Cardiac muscle cell (in vitro differentiated cells and primary cell): ENCODE data around the gene CCL4L2. TPM values are rescaled to one million over a fixed set of nuclear protein-coding genes. Genes with fewer than 3 reads are reported as not detected.
"Not testable (repeated sequence)": the region's sequence is repeated elsewhere in the genome, so short reads cannot be mapped to it uniquely, and the experiment has no call there.

Source experiments
- DNase-seq, 2 donors: peaks; one replicate each; pipeline versions ENCODE4 v3.0.0 to v3.0.0-alpha.2; 2010 to 2017; ENCODE audit warnings: low read depth in 1 of 2, low spot score in 1 of 2
- H3K27ac ChIP-seq: fragments of 200-600 bp; sonication (generic); 2 replicates; pipeline ENCODE4 v1.5.1; 2016
- H3K27me3 ChIP-seq: fragments of 200-600 bp; sonication (generic); 2 replicates; pipeline ENCODE4 v1.6.0; 2016; ENCODE audit warnings: control low read depth
- H3K36me3 ChIP-seq: fragments of 200-600 bp; sonication (generic); 2 replicates; pipeline ENCODE4 v1.5.1; 2016; ENCODE audit warnings: control low read depth
- H3K4me1 ChIP-seq: fragments of 200-600 bp; sonication (generic); 2 replicates; pipeline ENCODE4 v1.8.1; 2017; ENCODE audit warnings: low read depth, mild to moderate bottlenecking, mixed run types
- H3K4me3 ChIP-seq: fragments of 200-600 bp; sonication (generic); 2 replicates; pipeline ENCODE4 v1.5.1; 2016; ENCODE audit warnings: mild to moderate bottlenecking
- H3K9me3 ChIP-seq: fragments of 200-600 bp; sonication (generic); 2 replicates; pipeline ENCODE4 v1.5.1; 2017; ENCODE audit warnings: low read depth, mild to moderate bottlenecking, control low read depth
- CTCF ChIP-seq: IDR thresholded peaks from 2 replicates; pipeline ENCODE4 v1.5.1; 2012; ENCODE audit warnings: low read depth, mild to moderate bottlenecking, low read length
- polyA plus RNA-seq: library from polyadenylated mRNA; unstranded; fragments of >200 nt; fragmentation: Nextera tagmentation; extraction: Ambion mirVana; gene quantifications from 2 replicates; pipeline ENCODE4 v1.2.1, GENCODE V29; 2016
- total RNA-seq: library from RNA; depleted of rRNA; stranded (reverse); fragments of >200 nt; gene quantifications from 2 replicates; pipeline ENCODE4 v1.2.3, GENCODE V29; 2016

The CCL4L2 gene
- total and polyA plus RNA-seq, 2 experiments from 2014 or later, result 0.21 TPM; not detected in 1

DNA sequence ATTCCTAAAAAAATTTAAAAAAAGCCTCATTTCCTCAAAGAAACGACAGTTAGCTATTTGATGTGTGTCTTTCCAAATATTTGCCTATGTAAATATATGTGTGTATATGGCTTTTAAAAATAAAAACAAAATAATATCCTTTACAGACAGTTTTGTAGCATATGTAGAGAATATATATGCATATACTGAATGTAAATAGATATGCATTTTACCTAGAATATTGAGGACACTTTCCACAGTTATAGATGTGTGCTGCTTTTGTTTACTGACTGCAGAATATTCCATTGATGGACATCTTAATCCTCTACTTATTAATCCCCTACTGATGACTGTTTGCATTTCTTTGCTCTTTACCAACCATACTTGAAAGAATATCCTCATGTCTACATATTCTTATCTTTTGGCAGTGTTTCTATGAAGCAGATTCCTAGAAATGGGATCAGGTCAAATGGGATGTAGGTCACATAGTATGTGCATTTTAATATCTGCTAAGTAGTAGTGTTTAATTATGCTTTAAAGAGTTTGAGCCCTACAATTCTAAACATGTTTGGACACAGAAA, 17.6 kb upstream of the CCL4L2 start:
- H3K27ac ChIP-seq, result no peak overlapping the region
- no peak for TF ChIP-seq CTCF
- H3K4me3 ChIP-seq, result no peak overlapping the region
- H3K27me3 ChIP-seq, result peaks cover 14% of the 10 kb centered on the region
- no peak for DNase-seq
- no peaks in the 10 kb centered on the region for H3K36me3 ChIP-seq
- no peaks in the 10 kb centered on the region for H3K4me1 ChIP-seq
- no peaks in the 10 kb centered on the region for H3K9me3 ChIP-seq

- not testable (repeated sequence) for H3K9me3 ChIP-seq, H3K27ac ChIP-seq, H3K4me1 ChIP-seq, H3K36me3 ChIP-seq, H3K4me3 ChIP-seq, DNase-seq
- H3K27me3 ChIP-seq, result peaks cover 12% of the 10 kb centered on the region
These were observed 16.6 kb upstream of the CCL4L2 start for GRCh38 chr17:36194147-36194831.

DNA sequence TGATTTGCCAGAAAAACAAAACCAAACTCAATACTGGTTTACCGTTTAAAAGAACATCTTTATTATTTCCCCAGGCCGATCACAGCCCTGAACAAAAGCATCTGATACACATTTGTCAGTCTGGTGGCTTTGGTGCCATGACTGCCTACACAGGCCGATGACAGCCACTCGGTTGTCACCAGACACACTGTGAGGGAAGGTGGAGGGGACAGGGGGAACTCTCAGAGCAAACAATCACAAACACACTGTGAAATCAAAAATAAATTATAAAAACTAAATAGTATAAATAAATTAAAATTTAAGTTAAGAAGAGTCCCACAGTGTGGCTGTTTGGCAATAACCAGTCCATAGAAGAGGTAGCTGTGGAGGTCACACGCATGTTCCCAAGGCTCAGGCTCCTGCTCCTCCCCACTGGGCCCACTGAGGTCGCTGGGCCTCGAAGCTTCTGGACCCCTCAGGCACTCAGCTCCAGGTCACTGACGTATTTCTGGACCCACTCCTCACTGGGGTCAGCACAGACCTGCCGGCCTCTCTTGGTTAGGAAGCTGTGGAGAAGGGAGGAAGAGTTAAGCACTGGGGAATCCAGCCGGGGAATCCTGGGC, 15.9 kb upstream of the CCL4L2 start:
- H3K27ac ChIP-seq, H3K36me3 ChIP-seq, H3K4me3 ChIP-seq, H3K9me3 ChIP-seq, DNase-seq, H3K4me1 ChIP-seq: not testable (repeated sequence)
- H3K27me3 ChIP-seq, result peaks cover 12% of the 10 kb centered on the region

DNA sequence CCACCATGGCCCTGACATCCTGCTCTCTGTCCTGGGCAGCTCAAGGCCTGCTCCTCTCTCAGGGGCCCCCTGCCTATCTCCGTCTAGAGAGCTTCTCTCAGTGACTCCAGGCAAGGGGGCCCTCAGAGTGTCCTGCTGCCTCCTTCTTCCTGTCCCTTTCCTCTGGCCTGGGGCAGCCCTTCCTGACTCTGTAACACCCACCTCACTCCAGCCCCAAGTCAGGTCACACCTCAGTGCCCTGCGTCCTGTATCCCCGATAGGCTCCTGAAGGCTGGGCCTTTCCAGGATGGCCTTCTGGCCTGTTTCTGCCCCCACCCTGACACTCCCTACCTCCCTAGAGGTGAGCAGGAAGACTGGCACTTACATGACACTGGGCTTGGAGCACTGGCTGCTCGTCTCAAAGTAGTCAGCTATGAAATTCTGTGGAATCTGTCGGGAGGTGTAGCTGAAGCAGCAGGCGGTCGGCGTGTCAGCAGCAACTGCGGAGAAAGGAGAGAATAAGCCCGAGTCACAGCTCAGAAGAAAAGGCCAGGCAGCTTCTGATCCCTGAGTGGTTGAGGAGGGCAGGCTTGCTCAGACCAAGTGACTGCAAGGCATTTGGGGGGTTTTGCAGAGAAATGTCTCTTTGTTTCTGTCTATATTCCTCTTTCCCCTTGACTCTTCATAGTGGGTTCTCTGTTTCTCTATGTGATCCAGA, 15.3 kb upstream of the CCL4L2 start:
- H3K36me3 ChIP-seq, result no peaks in the 10 kb centered on the region
- TF ChIP-seq CTCF, result no peak
- H3K9me3 ChIP-seq, result no peaks in the 10 kb centered on the region
- no peak overlapping the region for H3K27ac ChIP-seq
- peaks cover 12% of the 10 kb centered on the region for H3K27me3 ChIP-seq
- DNase-seq, result no peak
- no peak overlapping the region for H3K4me3 ChIP-seq
- no peaks in the 10 kb centered on the region for H3K4me1 ChIP-seq

GRCh38 chr17:36196131-36196486, 14.8 kb upstream of the CCL4L2 start:
- Histone ChIP-seq H3K36me3 (no peaks in the 10 kb centered on the region), H3K9me3 (no peaks in the 10 kb centered on the region), H3K27me3 (peaks cover 12% of the 10 kb centered on the region), H3K4me3 (no peak overlapping the region), H3K4me1 (no peaks in the 10 kb centered on the region), H3K27ac (no peak overlapping the region)
- TF ChIP-seq CTCF, result no peak
- DNase-seq, result no peak

DNA sequence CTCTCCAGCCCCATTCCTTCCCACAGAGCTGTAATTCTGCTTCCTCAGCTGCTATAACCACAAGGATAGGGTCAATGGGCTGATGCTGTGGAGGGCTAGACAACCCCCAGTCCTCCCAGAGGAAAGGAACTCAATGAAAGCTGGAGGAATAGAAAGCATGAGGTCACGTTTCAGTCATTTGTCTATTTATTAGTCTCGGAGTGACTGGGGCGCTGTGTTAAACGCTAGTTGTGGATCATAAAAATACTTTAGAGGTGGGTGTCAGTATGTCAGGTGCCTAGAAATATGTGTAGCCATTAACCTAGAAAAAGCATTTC, 13.5 kb upstream of the CCL4L2 start:
- Histone ChIP-seq H3K36me3 (no peaks in the 10 kb centered on the region), H3K4me1 (no peaks in the 10 kb centered on the region), H3K9me3 (no peaks in the 10 kb centered on the region), H3K27ac (no peak overlapping the region), H3K4me3 (no peak overlapping the region), H3K27me3 (peaks cover 12% of the 10 kb centered on the region)
- TF ChIP-seq CTCF, result no peak
- no peak for DNase-seq
